HepG2 (cell line): ENCODE measurements around the gene CDC42EP4. TPM values are rescaled to one million over a fixed set of nuclear protein-coding genes. Genes with fewer than 3 reads are reported as not detected.
A peak's percentile ranks its signal among the peaks of the same experiment; 100 is the strongest.

ENCODE experiments used
- ATAC-seq: fragments of 200-7000 bp; cut with Tn5 transposase; 3 replicates; pipeline ENCODE4 v1.9.1; 2020; ENCODE audit warnings: mild to moderate bottlenecking, moderate library complexity
- BruUV-seq: library from RNA; stranded (reverse); fragments of 400-500 nt; replicated peaks from 2 replicates; lab custom pipeline; 2021; lab: Mats Ljungman, UMichigan
- CTCF ChIA-PET: fragments of 300-600 bp; formaldehyde crosslinking; extraction: SDS; loops from one replicate; lab custom pipeline; 2021; ENCODE audit warnings: low total read pairs, inconsistent platforms, low intra/inter-chr PET ratio; lab: Yijun Ruan, JAX
- POLR2A ChIA-PET: fragments of 350-600 bp; sonication (Branson Sonifier 250); formaldehyde crosslinking; loops from one replicate; lab custom pipeline; 2020; ENCODE audit warnings: antibody characterized with exemption, inconsistent platforms; lab: Yijun Ruan, JAX
- DNase-seq: peaks from one replicate; pipeline ENCODE4 v3.0.0-alpha.2; 2015; ENCODE audit warnings: low spot score
- FAIRE-seq: peaks from 3 replicates; lab custom pipeline; 2011; peaks lifted over from hg19 to GRCh38; lab: Jason Lieb, UNC
- H2AFZ ChIP-seq: one replicate; pipeline ENCODE4 v1.6.1; 2011; ENCODE audit warnings: low read length, inconsistent platforms
- H3K27ac ChIP-seq: fragments of 300-600 bp; 3 replicates; pipeline ENCODE4 v1.8.0; 2011; ENCODE audit warnings: mixed run types, mild to moderate bottlenecking, mixed read lengths, low read length, inconsistent platforms; ENCODE audit not compliant: insufficient read depth; ENCODE audit errors: extremely low read length
- H3K27me3 ChIP-seq, 2 experiments: fragments of 200-600 bp in 1 of 2; 2 replicates in 1 of 2; 3 replicates in 1 of 2; pipeline versions ENCODE4 v1.6.0 to v1.8.0; 2011; ENCODE audit warnings: low read length in 2 of 2, mild to moderate bottlenecking in 2 of 2, moderate library complexity in 2 of 2, inconsistent platforms in 1 of 2; ENCODE audit not compliant: insufficient read depth in 2 of 2, control insufficient read depth in 1 of 2
- H3K36me3 ChIP-seq, 2 experiments: fragments of 200-600 bp in 1 of 2; replicated peaks in 1 of 2; 2 replicates in 1 of 2; 3 replicates in 1 of 2; pipeline versions ENCODE4 v1.5.1 to v1.8.0; 2011; ENCODE audit warnings: low read length in 2 of 2, inconsistent platforms in 1 of 2; ENCODE audit not compliant: insufficient read depth in 2 of 2, control insufficient read depth in 1 of 2
- H3K4me1 ChIP-seq: 2 replicates; pipeline ENCODE4 v1.5.1; 2012; ENCODE audit warnings: low read length, inconsistent platforms; ENCODE audit not compliant: insufficient read depth
- H3K4me2 ChIP-seq: 2 replicates; pipeline ENCODE4 v1.6.0; 2011; ENCODE audit warnings: low read depth, low read length, inconsistent platforms
- H3K4me3 ChIP-seq, 3 experiments: fragments of 200-600 bp in 1 of 3; sonication (generic), shearing (Covaris generic) in 1 of 3; replicated peaks in 1 of 3; 2 replicates each; pipeline ENCODE4 v1.5.1; 2011 to 2016; ENCODE audit warnings: low read length in 3 of 3, inconsistent platforms in 2 of 3, low read depth in 2 of 3, mild to moderate bottlenecking in 2 of 3, control low read depth in 1 of 3, mixed read lengths in 1 of 3; ENCODE audit not compliant: insufficient read depth in 1 of 3
- H3K79me2 ChIP-seq: one replicate; pipeline ENCODE4 v1.6.1; 2011; ENCODE audit warnings: low read length, inconsistent platforms; ENCODE audit not compliant: insufficient read depth
- H3K9ac ChIP-seq: 2 replicates; pipeline ENCODE4 v1.6.0; 2011; ENCODE audit warnings: mild to moderate bottlenecking, low read depth, low read length, inconsistent platforms; ENCODE audit not compliant: insufficient read depth
- H3K9me3 ChIP-seq: 2 replicates; pipeline ENCODE4 v1.5.1; 2012; ENCODE audit warnings: mild to moderate bottlenecking, low read length
- H4K20me1 ChIP-seq: 2 replicates; pipeline ENCODE4 v1.6.0; 2011; ENCODE audit warnings: inconsistent platforms, mild to moderate bottlenecking, low read length, moderate library complexity; ENCODE audit not compliant: insufficient read depth
- HDAC1 ChIP-seq: sonication (generic); formaldehyde crosslinking; IDR thresholded peaks from 2 replicates; pipeline ENCODE4 v1.5.1; 2020; ENCODE audit warnings: mild to moderate bottlenecking, missing genetic modification reagents
- MTA3 ChIP-seq: sonication (generic); formaldehyde crosslinking; IDR thresholded peaks from 2 replicates; pipeline ENCODE4 v1.4.0; 2020; ENCODE audit warnings: missing genetic modification reagents
- TOE1 ChIP-seq: sonication (generic); formaldehyde crosslinking; IDR thresholded peaks from 2 replicates; pipeline ENCODE4 v1.4.0; 2020; ENCODE audit warnings: mild to moderate bottlenecking, missing genetic modification reagents
- ZNF138 ChIP-seq: sonication (generic); formaldehyde crosslinking; IDR thresholded peaks from 2 replicates; pipeline ENCODE4 v1.5.0; 2020; ENCODE audit warnings: mild to moderate bottlenecking, low read depth, missing genetic modification reagents
- WGBS: methylation state at CpG from one replicate; pipeline ENCODE4 v1.1.6; 2017; ENCODE audit warnings: low lambda C conversion rate; 5-methylcytosine and 5-hydroxymethylcytosine counted together
- in situ Hi-C: cut with HindIII; loops from 2 replicates; pipeline ENCODE4 v1.10.0; 2017; ENCODE audit warnings: low pct_unique_long_range_greater_than_20kb; ENCODE audit not compliant: extremely low pct_ligation_motif_present
- intact Hi-C: fragments of 100-400 bp; cut with micrococcal nuclease; formaldehyde crosslinking; loops from one replicate; pipeline ENCODE4 v1.10.0; 2022; ENCODE audit not compliant: unreplicated experiment
- polyA plus RNA-seq, 8 experiments: library from polyadenylated mRNA; depleted of rRNA in 3 of 8; stranded (reverse) in 7 of 8; unstranded in 1 of 8; fragments of >200 nt; fragmentation: Illumina TruSeq in 4 of 8; extraction: Trizol in 4 of 8; gene quantifications; 2 replicates each; pipeline versions ENCODE4 v1.2.1 to v1.2.3, GENCODE V29; 2011 to 2016; ENCODE audit warnings: low read depth in 4 of 8, missing spikeins in 1 of 8, mixed read lengths in 1 of 8; ENCODE audit not compliant: insufficient read depth in 1 of 8
- total RNA-seq, 5 experiments: library from RNA; depleted of rRNA; stranded (reverse); fragments of >200 nt; fragmentation: Illumina TruSeq; extraction: Trizol; gene quantifications; 2 replicates each; pipeline ENCODE4 v1.2.3, GENCODE V29; 2016; ENCODE audit warnings: low read depth in 1 of 5

The CDC42EP4 gene
- total and polyA plus RNA-seq, 2 of the 13 experiments (the other 11 are each of a cell fraction or from before 2014, with no cell fraction given), result 19.0 to 54.0 TPM

GRCh38 chr17:73336408-73337329 is 24.9 kb upstream of the CDC42EP4 start:
- peaks cover 25% of the 10 kb centered on the region for H3K4me1 ChIP-seq
- no peaks in the 10 kb centered on the region for H4K20me1 ChIP-seq
- BruUV-seq, result no TSS peak
- no peaks in the 10 kb centered on the region for H3K79me2 ChIP-seq
- intact Hi-C loops (no loop called here), in situ Hi-C loops (no loop called here)
- WGBS, result 37% methylated on average over 11 of the region's 13 CpGs
- no peak overlapping the region for H3K4me2 ChIP-seq
- TF ChIP-seq ZNF138 (CRISPR knock-in tag) (0 out of 2 replicates have a peak, but pooled peaks have one; percentile 34), TOE1 (no peak)
- ChIA-PET POLR2A (no interaction called here), CTCF (no interaction called here)
- no peak overlapping the region for H3K9ac ChIP-seq
- no peak overlapping the region for H3K4me3 ChIP-seq
- peak; percentile 26 for FAIRE-seq
- H3K9me3 ChIP-seq, result no peaks in the 10 kb centered on the region
- no peak overlapping the region for H3K27ac ChIP-seq
- ATAC-seq, result peak; percentile 66
- no peak for DNase-seq
- peaks cover 8 to 57% of the 10 kb centered on the region in 2 experiments; a peak in 4 of 5 replicates for H3K27me3 ChIP-seq
- no peak overlapping the region for H2AFZ ChIP-seq
- H3K36me3 ChIP-seq, result no peaks in the 10 kb centered on the region

GRCh38 chr17:73335591-73336407 is 24.0 kb upstream of the CDC42EP4 start:
- TF ChIP-seq HDAC1, result no peak
- TF ChIP-seq MTA3 (CRISPR knock-in tag), result no peak
- DNase-seq, result no peak
- Histone ChIP-seq H3K36me3 (no peaks in the 10 kb centered on the region), H3K27me3 (peaks cover 7 to 52% of the 10 kb centered on the region in 2 experiments; a peak in 4 of 5 replicates), H4K20me1 (no peaks in the 10 kb centered on the region), H3K79me2 (no peaks in the 10 kb centered on the region), H3K4me3 (no peak overlapping the region), H3K4me2 (no peak overlapping the region), H3K4me1 (peaks cover 26% of the 10 kb centered on the region), H3K9ac (no peak overlapping the region), H2AFZ (no peak overlapping the region), H3K27ac (no peak overlapping the region), H3K9me3 (no peaks in the 10 kb centered on the region)
- ChIA-PET POLR2A (no interaction called here), CTCF (no interaction called here)
- 39% methylated on average over 12 of the region's 12 CpGs for WGBS
- no peak for FAIRE-seq
- intact Hi-C loops, result no loop called here
- no peak for ATAC-seq
- in situ Hi-C loops, result no loop called here
- no TSS peak for BruUV-seq
